Activated B cell treated with CpG ODN at 0.5 μM for 24 hours (primary cell): ENCODE results near the gene SFN. TPM values are rescaled to one million over a fixed set of nuclear protein-coding genes. Genes with fewer than 3 reads are reported as not detected.
"Not testable (repeated sequence)": the region's sequence is repeated elsewhere in the genome, so short reads cannot be mapped to it uniquely, and the experiment has no call there.

ENCODE experiments used
- ATAC-seq: fragments of 200-7000 bp; cut with Tn5 transposase; one replicate; pipeline ENCODE4 v1.10.0; 2021; ENCODE audit warnings: low read depth, mild to moderate bottlenecking, moderate library complexity
- CTCF ChIA-PET: fragments of 350-600 bp; sonication (Branson Sonifier 250); formaldehyde crosslinking; loops from one replicate; lab custom pipeline; 2021; ENCODE audit warnings: antibody characterized with exemption; lab: Charles Lee
- POLR2A ChIA-PET: fragments of 350-600 bp; sonication (Branson Sonifier 250); formaldehyde crosslinking; loops from one replicate; lab custom pipeline; 2021; ENCODE audit warnings: antibody characterized with exemption; lab: Charles Lee
- DNase-seq: peaks from one replicate; pipeline ENCODE4 v3.0.0; 2022
- H3K27ac Mint-ChIP-seq: one replicate; pipeline ENCODE4 v1.8.0; 2020; ENCODE audit warnings: mixed read lengths
- H3K27me3 Mint-ChIP-seq: one replicate; pipeline ENCODE4 v1.8.0; 2021; ENCODE audit warnings: mixed read lengths
- H3K36me3 Mint-ChIP-seq: one replicate; pipeline ENCODE4 v1.8.0; 2021; ENCODE audit warnings: low read depth, mixed read lengths
- H3K4me1 Mint-ChIP-seq: one replicate; pipeline ENCODE4 v1.8.0; 2021; ENCODE audit warnings: mixed read lengths
- H3K4me3 Mint-ChIP-seq: one replicate; pipeline ENCODE4 v1.8.0; 2020; ENCODE audit warnings: mild to moderate bottlenecking, mixed read lengths
- H3K9me3 Mint-ChIP-seq: one replicate; pipeline ENCODE4 v1.8.0; 2020; ENCODE audit warnings: mixed read lengths
- CTCF ChIP-seq: fragments of 200-600 bp; IDR thresholded peaks from one replicate; pipeline ENCODE4 v1.8.0; 2022; ENCODE audit warnings: antibody characterized with exemption, mild to moderate bottlenecking
- intact Hi-C: fragments of 100-400 bp; cut with micrococcal nuclease; formaldehyde crosslinking; loops from one replicate; pipeline ENCODE4 v1.15.1; 2024
- total RNA-seq: library from RNA; stranded (reverse); gene quantifications from 2 replicates; pipeline ENCODE4 v1.2.3, GENCODE V29; 2022

Gene SFN
- total RNA-seq, 1 donor from 2014 or later = 0.29 TPM

- no peaks in the 10 kb centered on the region for H3K27me3 Mint-ChIP-seq
- CTCF ChIA-PET = interaction anchor here (0.9 kb wide), 1 partner anchor 20 kb away, joined by 3 read pairs; no protein-coding TSS in a partner anchor
- H3K4me1 Mint-ChIP-seq = no peaks in the 10 kb centered on the region
- DNase-seq (no peak), ATAC-seq (no peak)
- H3K36me3 Mint-ChIP-seq = peaks cover 30% of the 10 kb centered on the region
- POLR2A ChIA-PET = no interaction called here
- H3K9me3 Mint-ChIP-seq = no peaks in the 10 kb centered on the region
- intact Hi-C loops = no loop called here
- H3K27ac Mint-ChIP-seq = no peak overlapping the region
- no peak for TF ChIP-seq CTCF
- no peak overlapping the region for H3K4me3 Mint-ChIP-seq
Observed at GRCh38 chr1:26874896-26875295, 11.9 kb downstream of the SFN start.

- TF ChIP-seq CTCF = no peak
- ATAC-seq (no peak), DNase-seq (no peak)
- no peak overlapping the region for H3K4me3 Mint-ChIP-seq
- H3K4me1 Mint-ChIP-seq = no peaks in the 10 kb centered on the region
- H3K27me3 Mint-ChIP-seq = no peaks in the 10 kb centered on the region
- H3K27ac Mint-ChIP-seq = no peak overlapping the region
- no peaks in the 10 kb centered on the region for H3K9me3 Mint-ChIP-seq
- intact Hi-C loops = no loop called here
- H3K36me3 Mint-ChIP-seq = peaks cover 50% of the 10 kb centered on the region
- ChIA-PET CTCF (interaction anchor here (1.2 to 7.0 kb wide), 7 partner anchors 12 to 275 kb away, joined by 4 to 40 read pairs (median 7); no protein-coding TSS in a partner anchor), POLR2A (no interaction called here)
Observed at GRCh38 chr1:26877326-26877725, 14.4 kb downstream of the SFN start.

GRCh38 chr1:26879793-26880192 is 16.8 kb downstream of the SFN start:
- Mint-ChIP-seq H3K36me3 (peaks cover 75% of the 10 kb centered on the region), H3K4me3 (no peak overlapping the region), H3K27me3 (no peaks in the 10 kb centered on the region), H3K9me3 (no peaks in the 10 kb centered on the region), H3K4me1 (no peaks in the 10 kb centered on the region), H3K27ac (no peak overlapping the region)
- DNase-seq = no peak
- TF ChIP-seq CTCF = no peak
- intact Hi-C loops = no loop called here
- CTCF ChIA-PET = interaction anchor here (3.4 to 7.0 kb wide), 2 partner anchors 25 to 69 kb away, joined by 18 to 40 read pairs; no protein-coding TSS in a partner anchor
- POLR2A ChIA-PET = no interaction called here
- ATAC-seq = no peak

- CTCF ChIA-PET = interaction anchor here (0.6 to 7.0 kb wide), 6 partner anchors 9 to 1152 kb away, joined by 3 to 40 read pairs (median 5); partner anchors contain the start of gene GPN2
- peaks cover 80% of the 10 kb centered on the region for H3K36me3 Mint-ChIP-seq
- not testable (repeated sequence) for ATAC-seq
Observed at GRCh38 chr1:26881611-26882010, 18.7 kb downstream of the SFN start.

GRCh38 chr1:26882696-26883463 is 19.9 kb downstream of the SFN start:
- ChIA-PET POLR2A (interaction anchor here (0.7 to 2.2 kb wide), 2 partner anchors 17 to 304 kb away, joined by 4 to 16 read pairs; no protein-coding TSS in a partner anchor), CTCF (interaction anchor here (0.6 to 7.0 kb wide), 2 partner anchors 72 to 1226 kb away, joined by 3 to 40 read pairs; no protein-coding TSS in a partner anchor)
- Mint-ChIP-seq H3K27me3 (no peaks in the 10 kb centered on the region), H3K9me3 (no peaks in the 10 kb centered on the region), H3K4me1 (peaks cover 6% of the 10 kb centered on the region), H3K27ac (no peak overlapping the region), H3K36me3 (peaks cover 80% of the 10 kb centered on the region), H3K4me3 (no peak overlapping the region)
- no peak for ATAC-seq
- intact Hi-C loops = no loop called here
- no peak for DNase-seq
- no peak for TF ChIP-seq CTCF

More at GRCh38 chr1:26881611-26882010, 18.7 kb downstream of the SFN start:
- H3K27me3 Mint-ChIP-seq, H3K27ac Mint-ChIP-seq, intact Hi-C loops, DNase-seq, H3K9me3 Mint-ChIP-seq, H3K4me3 Mint-ChIP-seq, H3K4me1 Mint-ChIP-seq: not testable (repeated sequence)
- POLR2A ChIA-PET = interaction anchor here (1.1 to 2.2 kb wide), 3 partner anchors 9 to 19 kb away, joined by 3 to 16 read pairs (median 4); partner anchors contain the start of genes GPATCH3 and GPN2
